ENCODE results near the gene KCMF1.

- TF ChIP-seq CTCF (IDR thresholded peaks at IDR 0.05) (no peak), POLR2AphosphoS5 (IDR thresholded peaks at IDR 0.05) (no peak), POLR2A (IDR thresholded peaks at IDR 0.05) (no peak), EP300 (IDR thresholded peaks at IDR 0.05) (no peak)
These were observed 7.7 kb upstream of the KCMF1 start for GRCh38 chr2:84963323-84963691.
